Parathyroid adenoma (tissue), 2 donors: ENCODE measurements around the gene SAA1.

Experiments
- H2AFZ ChIP-seq: fragments of 300-600 bp; sonication (generic); one replicate; pipeline ENCODE4 v1.7.0; 2017; ENCODE audit warnings: antibody characterized with exemption, mild to moderate bottlenecking
- H3K27ac ChIP-seq: fragments of 300-600 bp; sonication (generic); one replicate; pipeline ENCODE4 v1.7.0; 2017
- H3K27me3 ChIP-seq: fragments of 300-600 bp; sonication (generic); one replicate; pipeline ENCODE4 v1.7.0; 2017; ENCODE audit warnings: low read length; ENCODE audit not compliant: control insufficient read depth, insufficient read depth
- H3K36me3 ChIP-seq: fragments of 300-600 bp; sonication (generic); one replicate; pipeline ENCODE4 v1.7.0; 2017; ENCODE audit warnings: low read length; ENCODE audit not compliant: control insufficient read depth, insufficient read depth
- H3K4me1 ChIP-seq: fragments of 300-600 bp; sonication (generic); one replicate; pipeline ENCODE4 v1.7.0; 2017; ENCODE audit warnings: control low read depth
- H3K4me2 ChIP-seq: fragments of 300-600 bp; sonication (generic); one replicate; pipeline ENCODE4 v1.7.0; 2017; ENCODE audit warnings: low read length
- H3K4me3 ChIP-seq: fragments of 300-600 bp; sonication (generic); one replicate; pipeline ENCODE4 v1.7.0; 2017; ENCODE audit warnings: low read depth, low read length
- H3K79me2 ChIP-seq: fragments of 300-600 bp; sonication (generic); one replicate; pipeline ENCODE4 v1.7.0; 2017; ENCODE audit warnings: control low read depth
- H3K9ac ChIP-seq: fragments of 300-600 bp; sonication (generic); one replicate; pipeline ENCODE4 v1.7.0; 2017; ENCODE audit warnings: mild to moderate bottlenecking
- H3K9me3 ChIP-seq: fragments of 300-600 bp; sonication (generic); one replicate; pipeline ENCODE4 v1.7.0; 2017; ENCODE audit warnings: low read length; ENCODE audit not compliant: control insufficient read depth
- CTCF ChIP-seq: fragments of 300-600 bp; sonication (generic); IDR thresholded peaks from one replicate; pipeline ENCODE4 v1.7.0; 2017; ENCODE audit warnings: antibody characterized with exemption, mild to moderate bottlenecking
- donor health status: primary hyperparathyroidism.

The SAA1 gene

GRCh38 chr11:18265949-18266348 lies at the start of gene SAA1:
Gene SAA1, plus strand, starts transcription at chr11:18266264. Its CDS starts 624 bp downstream, at chr11:18266888.
- H3K36me3 ChIP-seq = no peaks in the 10 kb centered on the region
- H2AFZ ChIP-seq = no peak within 1 kb of the TSS
- no peaks in the 10 kb centered on the region for H3K9me3 ChIP-seq
- H3K27me3 ChIP-seq = no peaks in the 10 kb centered on the region
- H3K27ac ChIP-seq = no peak within 1 kb of the TSS
- H3K4me2 ChIP-seq = no peak within 1 kb of the TSS
- no peak for TF ChIP-seq CTCF
- H3K79me2 ChIP-seq = no peaks in the 10 kb centered on the region
- no peak within 1 kb of the TSS for H3K9ac ChIP-seq
- H3K4me1 ChIP-seq = no peaks in the 10 kb centered on the region
- no peak within 1 kb of the TSS for H3K4me3 ChIP-seq

DNA sequence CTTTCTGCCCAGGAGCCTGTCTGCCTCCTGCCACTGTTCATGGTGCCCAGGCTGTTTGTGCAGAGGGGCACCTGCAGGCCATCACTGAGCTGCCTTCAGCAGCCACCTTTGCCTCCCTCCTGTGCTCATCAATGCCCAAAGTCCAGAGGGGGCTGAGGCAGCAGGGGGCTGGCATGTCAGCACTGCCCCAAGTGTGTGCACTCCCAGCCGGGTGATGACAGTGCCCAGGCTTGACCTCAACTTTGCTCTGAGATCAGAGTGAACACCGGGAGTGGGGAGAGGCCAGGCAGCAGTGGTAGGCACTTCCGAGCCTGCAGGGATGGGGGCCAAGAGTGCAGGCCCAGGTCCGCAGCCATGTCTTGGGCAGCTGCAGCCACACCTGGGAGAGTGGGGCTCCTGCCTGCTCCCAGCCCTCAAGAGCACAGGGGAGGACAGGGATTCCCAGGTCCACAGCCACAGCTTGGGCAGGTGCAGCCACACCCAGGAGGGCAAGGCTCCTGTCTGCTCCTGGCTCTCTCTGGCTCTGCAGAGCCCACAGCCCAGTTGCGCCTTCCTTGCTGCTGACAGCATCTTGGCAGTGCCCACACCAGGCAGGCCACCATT lies 44.7 kb upstream of the SAA1 start:
- no peak for TF ChIP-seq CTCF
- Histone ChIP-seq H3K4me1 (no peaks in the 10 kb centered on the region), H3K4me3 (no peak overlapping the region), H3K36me3 (no peaks in the 10 kb centered on the region), H3K9ac (no peak overlapping the region), H3K4me2 (no peak overlapping the region), H3K27ac (no peak overlapping the region), H2AFZ (no peak overlapping the region), H3K9me3 (no peaks in the 10 kb centered on the region), H3K79me2 (no peaks in the 10 kb centered on the region), H3K27me3 (no peaks in the 10 kb centered on the region)

DNA sequence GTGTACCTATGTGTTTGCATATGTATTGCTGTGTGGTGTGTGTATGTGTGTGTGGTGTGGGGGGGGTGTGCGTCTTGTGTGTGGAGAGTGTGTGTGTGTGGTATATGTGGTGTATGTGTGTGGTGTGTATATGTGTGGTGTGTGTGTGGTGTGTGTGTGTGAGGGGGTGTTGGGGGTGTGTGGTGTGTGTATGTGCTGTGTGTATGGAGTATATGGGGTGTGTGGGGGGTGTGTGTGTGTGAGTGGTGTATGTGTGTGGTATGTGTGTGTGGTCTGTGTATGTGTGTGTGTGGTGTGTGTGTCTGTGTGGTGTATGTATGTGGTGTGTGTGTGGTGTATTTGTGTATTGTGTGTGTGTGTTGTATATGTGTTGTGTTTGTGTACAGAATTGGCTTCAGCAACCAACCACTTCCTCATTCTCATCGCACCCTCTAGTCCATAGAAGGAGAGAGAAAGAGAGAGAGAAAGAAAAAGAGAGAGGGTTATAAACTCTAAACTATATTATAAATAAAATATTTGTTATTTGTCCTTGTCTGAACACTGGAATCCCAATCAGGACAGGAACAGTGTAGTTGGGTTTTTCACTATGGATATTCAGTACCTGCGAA lies 43.1 kb upstream of the SAA1 start:
- no peaks in the 10 kb centered on the region for H3K27me3 ChIP-seq
- H3K4me1 ChIP-seq = no peaks in the 10 kb centered on the region
- H3K4me2 ChIP-seq = no peak overlapping the region
- no peak overlapping the region for H3K4me3 ChIP-seq
- H3K79me2 ChIP-seq = no peaks in the 10 kb centered on the region
- no peaks in the 10 kb centered on the region for H3K9me3 ChIP-seq
- no peak overlapping the region for H3K9ac ChIP-seq
- H3K36me3 ChIP-seq = no peaks in the 10 kb centered on the region
- H2AFZ ChIP-seq = no peak overlapping the region
- no peak overlapping the region for H3K27ac ChIP-seq
- TF ChIP-seq CTCF = no peak

DNA sequence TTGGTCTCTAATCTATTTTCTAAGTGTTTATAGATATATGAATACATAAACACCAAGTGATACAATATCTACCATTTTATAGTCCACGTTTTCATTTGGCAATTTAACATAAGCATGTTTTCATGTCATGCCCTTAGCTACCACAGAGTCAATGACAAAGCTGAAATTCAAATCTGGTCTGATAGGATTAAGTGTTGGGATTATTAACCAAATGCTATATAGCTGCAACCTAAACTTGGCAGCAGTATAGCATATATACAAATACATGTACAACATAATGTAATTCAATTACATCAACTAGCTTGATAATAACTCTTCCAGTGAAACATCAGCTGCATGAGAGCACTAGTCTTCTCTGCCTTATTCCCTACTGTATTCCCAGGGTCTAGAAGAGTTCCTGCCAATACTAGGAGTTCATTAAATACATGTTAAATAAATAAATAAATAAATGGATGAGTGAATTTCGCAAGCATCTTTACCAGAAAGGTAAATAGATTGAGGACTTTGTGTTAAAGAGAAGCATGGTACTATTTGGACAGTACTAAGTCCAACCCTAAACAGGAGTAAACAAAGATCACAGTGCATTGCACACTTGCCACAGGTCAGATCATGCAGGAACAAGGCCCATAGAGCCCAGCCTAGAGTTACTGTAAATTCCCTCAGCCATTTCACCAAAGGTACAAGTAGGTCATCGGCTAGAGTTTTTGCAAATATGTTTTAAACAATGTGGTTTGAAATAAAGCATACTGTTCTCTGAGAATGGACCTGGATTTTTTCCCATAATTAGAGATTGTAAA lies 42.3 kb upstream of the SAA1 start:
- Histone ChIP-seq H3K27ac (no peak overlapping the region), H3K9ac (no peak overlapping the region), H3K9me3 (no peaks in the 10 kb centered on the region), H3K4me2 (no peak overlapping the region), H3K4me1 (no peaks in the 10 kb centered on the region), H3K27me3 (no peaks in the 10 kb centered on the region), H3K4me3 (no peak overlapping the region), H2AFZ (no peak overlapping the region), H3K36me3 (no peaks in the 10 kb centered on the region), H3K79me2 (no peaks in the 10 kb centered on the region)
- no peak for TF ChIP-seq CTCF
